Inflammatory macrophage treated with lipopolysaccharide for 1 hour (primary cell): ENCODE results near the gene RALGAPB.
A peak's percentile ranks its signal among the peaks of the same experiment; 100 is the strongest.
"Not testable (repeated sequence)": the region's sequence is repeated elsewhere in the genome, so short reads cannot be mapped to it uniquely, and the experiment has no call there.

Experiments
- DNase-seq, 2 donors: peaks; one replicate each; pipeline ENCODE4 v3.0.0-alpha.2; 2020 to 2022

RALGAPB gene

DNA sequence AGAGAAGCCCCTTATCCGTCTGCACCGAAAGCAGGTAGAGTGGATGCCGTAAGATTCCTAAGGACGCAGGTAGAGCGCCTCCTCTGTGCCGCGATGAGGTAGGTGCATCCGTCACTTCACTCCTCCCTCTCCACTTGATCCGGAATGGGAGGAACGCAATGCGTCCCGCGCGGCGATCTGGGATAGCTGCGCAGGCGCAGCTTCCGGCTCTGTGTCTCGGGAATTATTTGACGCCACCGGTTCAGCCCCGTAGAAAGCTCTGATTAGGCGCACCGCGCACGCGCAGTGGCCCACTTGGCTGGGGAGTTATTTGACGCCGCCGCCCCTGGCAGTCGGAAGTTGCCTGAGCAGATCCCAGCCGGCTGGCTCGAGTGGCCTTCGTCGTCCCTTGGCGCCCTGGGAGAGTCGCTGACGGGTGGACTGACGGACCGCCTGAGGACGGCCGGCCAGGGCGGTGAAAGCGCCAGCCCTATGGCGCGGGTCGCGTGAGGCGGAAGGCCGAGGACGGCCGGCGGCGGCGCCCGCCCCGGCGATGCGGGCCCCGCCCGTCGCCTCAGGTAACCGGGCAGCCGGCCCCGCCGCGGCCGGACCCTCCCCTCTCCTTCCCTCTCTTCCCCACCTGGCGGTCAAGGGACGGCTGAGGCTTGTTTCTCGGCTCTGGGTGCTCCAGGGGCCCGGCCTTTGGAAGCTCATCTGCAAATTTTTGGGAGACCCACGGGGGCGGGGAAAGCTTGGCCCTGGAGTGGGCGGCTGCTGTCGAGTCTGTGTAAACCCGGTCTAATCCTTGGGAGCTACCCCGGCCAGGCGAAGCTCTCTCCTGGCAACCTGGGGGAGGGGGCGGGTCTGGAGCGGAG lies at the start of gene RALGAPB:
Gene RALGAPB, plus strand, starts transcription at position 331 of the 854 bp plus-strand sequence. CDS start 15,590 bp downstream, outside the sequence.
- DNase-seq: peak; percentile 97 to 99

GRCh38 chr20:38423541-38423940 lies 49.1 kb upstream of the RALGAPB start:
- no peak for DNase-seq

GRCh38 chr20:38424401-38424800 lies 48.2 kb upstream of the RALGAPB start:
- no peak for DNase-seq

DNA sequence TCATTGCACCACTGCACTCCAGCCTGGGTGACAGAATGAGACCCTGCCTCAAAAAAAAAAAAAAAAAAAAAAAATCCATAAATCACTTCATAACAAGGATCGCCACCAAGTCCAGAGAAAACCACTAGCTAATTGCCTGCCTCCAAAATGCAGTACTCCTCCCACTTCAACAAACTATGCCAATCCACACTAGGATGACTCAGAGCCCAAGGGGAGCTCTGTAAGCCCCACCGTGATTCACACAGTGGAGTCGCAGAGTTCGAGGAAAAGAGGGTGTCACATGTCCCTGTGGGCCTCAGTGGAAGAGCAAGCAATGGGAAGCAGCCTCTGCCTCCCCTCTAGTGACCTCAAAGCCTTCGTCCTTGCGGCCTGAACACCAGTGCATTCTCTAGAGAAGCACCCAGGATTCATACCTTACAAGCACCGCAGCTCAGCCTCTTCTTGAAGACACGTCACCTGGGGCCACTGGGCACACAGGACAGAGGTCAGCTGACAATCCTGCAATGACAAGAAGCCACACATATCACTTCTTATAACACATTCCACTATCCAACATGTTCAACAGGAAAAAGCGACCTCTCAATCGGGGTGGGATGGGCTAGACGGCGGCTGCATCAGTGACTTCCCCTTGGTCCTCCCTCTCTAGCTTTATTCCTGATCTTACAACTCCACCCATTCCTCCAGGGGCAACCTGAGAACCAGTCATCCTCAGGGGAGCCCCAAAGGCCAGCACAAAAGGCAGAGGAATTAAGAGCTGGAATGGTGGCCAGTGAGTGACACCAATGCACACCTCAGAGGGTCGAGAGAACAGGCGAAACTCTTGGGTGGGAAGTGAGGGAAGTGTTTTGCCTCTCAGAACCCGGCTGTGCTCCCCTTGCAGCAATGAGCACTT lies 46.4 kb upstream of the RALGAPB start:
- DNase-seq: peak; percentile 76 to 94

- DNase-seq: no peak
Observed at GRCh38 chr20:38427655-38428023, 45.0 kb upstream of the RALGAPB start.

- DNase-seq: no peak
Observed at GRCh38 chr20:38428800-38429199, 43.8 kb upstream of the RALGAPB start.

DNA sequence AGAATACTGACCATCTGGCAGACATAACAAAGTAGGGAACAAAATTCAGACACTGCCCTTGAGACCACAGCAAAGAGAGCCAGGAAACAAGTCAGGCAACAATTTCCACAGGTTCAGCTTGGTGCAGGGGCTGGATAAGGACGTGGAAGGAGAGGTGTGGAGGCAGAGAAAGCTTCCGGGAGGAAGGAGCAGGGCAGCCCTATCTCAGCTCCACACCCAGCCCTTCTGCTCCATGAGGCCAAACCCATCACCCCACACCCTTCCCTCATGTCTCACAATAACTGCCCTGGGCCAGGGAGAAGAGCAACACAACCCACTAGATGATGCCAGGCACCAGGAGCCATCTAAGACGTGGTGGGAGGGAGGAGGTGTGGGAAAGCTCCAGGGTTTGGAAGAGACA lies 43.3 kb upstream of the RALGAPB start:
- DNase-seq: no peak

- no peak for DNase-seq
Observed at GRCh38 chr20:38430679-38431325, 41.8 kb upstream of the RALGAPB start.

DNA sequence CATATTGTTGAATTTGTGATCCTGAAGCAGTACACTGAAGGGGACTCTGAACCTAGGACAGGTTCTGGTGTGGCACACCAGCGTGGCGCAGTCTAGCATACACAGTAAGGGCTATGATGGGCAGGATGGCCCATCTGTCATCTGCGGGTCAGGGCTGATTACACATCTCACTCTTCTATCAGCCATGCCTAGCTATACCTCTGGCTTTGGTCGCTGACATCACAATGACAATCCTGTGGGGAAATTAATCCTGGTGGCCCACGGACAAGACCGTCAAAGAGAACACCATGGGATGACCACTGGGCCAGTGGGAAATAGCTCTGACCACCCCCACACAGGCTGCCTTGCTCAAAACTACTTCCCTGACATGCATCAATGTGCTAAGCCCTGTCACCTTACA lies 40.4 kb upstream of the RALGAPB start:
- DNase-seq: no peak

- DNase-seq: not testable (repeated sequence)
Observed at GRCh38 chr20:38432870-38433269, 39.8 kb upstream of the RALGAPB start.

DNA sequence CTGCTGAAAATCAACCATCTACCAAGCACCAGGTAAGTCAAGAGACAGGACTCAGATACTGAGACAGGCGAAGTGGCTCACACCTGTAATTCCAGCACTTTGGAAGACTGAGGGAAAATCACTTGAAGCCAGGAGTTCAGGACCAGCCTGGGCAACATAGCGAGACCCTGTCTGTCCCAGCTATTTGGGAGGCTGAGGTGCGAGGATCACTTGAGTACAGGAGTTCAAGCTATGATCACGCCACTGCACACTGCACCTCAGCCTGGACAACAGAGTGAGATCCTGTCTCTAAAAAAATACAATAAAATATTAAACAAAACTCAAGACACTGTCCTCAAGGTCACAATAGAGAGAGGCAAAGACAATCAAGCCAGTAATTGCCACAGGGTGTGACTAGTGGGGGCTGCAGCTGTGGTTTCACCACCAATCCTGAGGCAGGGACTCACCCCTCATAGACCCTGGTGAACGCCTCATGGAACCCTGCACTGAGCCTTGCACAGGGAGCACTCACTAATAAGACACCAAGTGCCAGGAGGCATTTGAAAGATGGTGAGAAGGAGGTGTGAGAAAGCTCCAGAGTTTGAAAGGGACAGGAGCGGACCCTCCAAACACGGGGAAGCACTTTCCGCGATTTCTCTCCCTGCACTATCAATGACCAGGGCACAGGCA lies 39.2 kb upstream of the RALGAPB start:
- no peak for DNase-seq

DNA sequence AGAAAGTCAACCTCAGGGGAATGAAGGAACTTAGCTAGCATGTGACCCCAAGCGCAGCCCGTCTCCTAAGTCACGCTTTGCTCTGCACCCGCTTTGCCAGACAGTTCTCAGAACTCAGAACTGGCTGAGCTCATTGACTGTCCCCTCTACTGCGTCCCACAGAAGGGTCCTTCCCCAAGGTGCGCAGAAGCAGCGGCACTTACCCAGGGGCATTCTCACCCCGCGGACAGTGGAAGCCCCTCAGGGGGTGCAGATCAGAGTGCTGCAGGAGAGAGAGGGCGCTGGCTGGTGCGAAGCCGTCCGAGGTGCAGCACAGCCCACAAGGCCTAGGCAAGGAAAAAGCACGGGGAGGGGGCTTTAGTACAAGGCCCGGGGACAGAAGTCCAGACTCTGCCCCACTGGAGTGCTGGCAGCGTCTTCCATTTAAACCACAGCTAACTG lies 38.3 kb upstream of the RALGAPB start:
- DNase-seq: peak; percentile 51 to 59

DNA sequence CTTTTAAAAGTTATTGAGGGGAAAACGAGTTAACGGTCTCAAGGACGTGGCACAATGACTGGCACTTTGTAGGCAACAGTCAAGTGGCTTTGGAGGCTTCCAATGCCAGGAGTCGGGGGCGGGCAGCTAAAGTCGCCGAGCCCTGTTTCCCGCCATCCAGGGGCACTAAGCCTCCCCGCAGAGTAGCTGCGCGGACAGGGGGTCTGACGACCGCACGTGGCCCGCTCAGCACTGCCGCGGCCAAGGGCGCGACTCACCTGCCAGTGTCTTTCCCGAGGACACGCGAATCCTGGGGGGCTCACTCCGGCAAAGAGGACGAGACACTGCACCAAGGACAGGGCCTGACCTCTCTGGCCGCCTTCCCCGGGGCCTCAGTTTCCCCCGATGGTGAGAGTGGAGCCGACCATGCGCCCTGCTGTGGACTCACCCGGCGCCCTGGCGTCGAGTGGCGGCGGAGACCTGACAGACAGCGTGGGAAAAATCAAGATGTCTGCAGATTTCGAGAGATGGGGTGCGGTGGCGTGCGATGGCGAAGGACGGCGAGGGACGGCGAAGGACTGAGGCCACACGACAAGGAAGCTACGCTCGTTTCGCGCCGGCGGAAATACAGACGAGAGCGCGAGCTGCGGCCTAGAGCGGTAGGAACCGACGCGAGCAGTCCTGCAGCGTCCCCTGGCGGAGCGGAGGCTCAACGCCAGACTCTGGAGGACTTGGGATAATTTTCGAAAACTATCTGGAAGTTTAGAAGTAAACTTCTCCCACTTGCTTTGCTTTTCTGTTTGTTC lies 37.7 kb upstream of the RALGAPB start, which contains the start of gene SNHG17:
Gene SNHG17, minus strand, starts transcription at position 559 of the 785 bp plus-strand sequence.
- peak; percentile 87 to 98 for DNase-seq

- DNase-seq: no peak
Observed at GRCh38 chr20:38435555-38435939, 37.1 kb upstream of the RALGAPB start.

DNA sequence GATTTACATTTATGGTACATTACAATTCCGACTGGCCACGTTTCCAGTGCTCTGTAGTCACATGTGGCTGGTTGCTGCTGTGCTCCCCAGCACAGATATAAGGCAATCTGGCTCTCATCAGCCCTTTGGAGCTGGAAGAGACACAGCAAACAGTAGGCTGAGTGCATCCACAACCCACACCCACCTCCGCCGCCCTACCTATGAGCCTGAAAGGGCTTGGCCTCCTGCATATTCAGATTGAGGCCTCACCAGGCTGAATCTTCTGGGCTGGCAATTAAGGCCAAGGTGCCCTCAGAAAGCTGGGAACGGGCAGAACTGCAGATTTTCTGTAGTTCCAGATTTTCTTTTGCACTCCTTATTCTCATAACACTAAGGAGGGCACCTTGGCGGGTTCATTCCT lies 34.8 kb upstream of the RALGAPB start:
- DNase-seq: no peak

DNA sequence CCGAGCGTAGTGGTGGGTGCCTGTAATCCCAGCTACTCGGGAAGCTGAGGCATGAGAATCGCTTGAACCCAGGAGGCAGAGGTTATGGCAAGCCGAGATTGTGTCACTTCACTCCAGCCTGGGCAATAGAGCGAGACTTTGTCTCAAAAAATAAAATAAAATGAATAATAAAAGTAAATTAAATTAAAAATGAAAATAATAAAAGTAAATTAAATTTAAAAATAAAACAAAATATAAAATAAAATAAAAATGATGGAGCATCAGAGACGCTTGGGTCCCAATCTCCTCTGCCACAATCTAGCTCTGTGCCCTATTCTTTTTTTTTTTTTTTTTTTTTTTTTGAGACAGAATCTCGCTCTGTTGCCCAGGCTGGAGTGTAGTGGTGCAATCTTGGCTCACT lies 31.5 kb upstream of the RALGAPB start:
- not testable (repeated sequence) for DNase-seq

- no peak for DNase-seq
Observed at GRCh38 chr20:38441916-38442315, 30.7 kb upstream of the RALGAPB start.

GRCh38 chr20:38445381-38445796 lies 27.3 kb upstream of the RALGAPB start:
- peak in 1 of 2 donors; percentile 51 for DNase-seq

GRCh38 chr20:38445901-38446425 lies 26.7 kb upstream of the RALGAPB start:
- DNase-seq: no peak

GRCh38 chr20:38446441-38447209 lies 26.0 kb upstream of the RALGAPB start:
- peak; percentile 86 to 96 for DNase-seq

DNA sequence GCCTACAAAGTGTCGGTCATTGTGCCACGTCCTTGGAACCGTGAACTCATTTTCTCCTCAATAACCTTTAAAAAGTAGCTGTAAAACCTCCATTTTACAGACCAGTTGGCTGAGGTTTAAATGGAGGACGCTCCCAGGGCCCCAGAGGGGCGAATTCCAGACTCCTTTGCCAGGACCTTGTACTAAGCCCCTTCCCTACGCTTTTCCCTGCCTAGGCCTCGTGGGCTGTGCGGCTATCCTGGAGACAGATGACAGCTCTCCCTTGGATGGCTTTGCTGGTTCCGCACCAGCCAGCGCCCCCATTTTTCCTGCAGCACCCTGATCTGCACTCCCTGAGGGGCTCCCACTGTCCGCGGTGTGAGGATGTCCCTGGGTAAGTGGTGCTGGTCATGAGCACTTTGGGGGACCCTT lies 25.4 kb upstream of the RALGAPB start:
- DNase-seq: no peak
